ENCODE data around the gene NOD1. TPM values are rescaled to one million over a fixed set of nuclear protein-coding genes. Genes with fewer than 3 reads are reported as not detected.
"Not testable (repeated sequence)": the region's sequence is repeated elsewhere in the genome, so short reads cannot be mapped to it uniquely, and the experiment has no call there.

Gene NOD1
- total RNA-seq, 4 donors from 2014 or later: 15.6 to 50.4 (median 26.7) TPM

DNA sequence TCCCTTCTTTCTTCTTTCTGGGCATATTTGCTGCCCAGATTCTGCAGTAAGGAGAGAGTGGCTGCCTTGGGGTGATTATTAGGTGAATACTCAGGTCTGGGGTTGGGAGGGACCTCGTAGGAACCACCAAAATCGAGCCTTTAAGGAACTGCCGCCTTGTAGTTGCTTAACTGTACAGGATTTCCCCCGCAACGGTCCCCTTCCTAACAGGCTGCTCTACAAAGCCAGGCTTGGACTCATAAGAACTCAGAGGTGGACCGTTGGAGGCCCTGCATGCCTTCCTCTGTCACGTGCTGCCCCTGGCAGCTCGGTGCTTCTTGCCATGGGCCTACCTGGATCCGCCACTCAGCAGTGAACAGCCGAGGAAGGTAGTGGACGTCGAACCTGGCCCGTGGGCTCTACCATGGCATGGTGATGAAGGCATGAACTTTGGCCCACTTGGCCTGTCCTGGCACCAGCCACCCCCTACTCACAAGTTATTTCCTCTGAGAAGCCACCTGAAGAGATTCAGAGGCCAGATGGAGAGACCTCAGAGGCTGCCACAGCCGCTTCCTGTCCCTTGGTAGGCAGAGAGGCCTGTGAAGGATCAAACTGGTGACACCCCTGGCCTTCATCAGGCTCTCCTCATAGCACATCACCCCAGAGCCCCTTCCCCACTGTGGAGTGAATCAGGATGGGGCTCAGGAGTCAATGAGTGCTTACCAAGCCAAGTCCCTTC is 54.6 kb downstream of the NOD1 start:
- TF ChIP-seq, protein P1, sequence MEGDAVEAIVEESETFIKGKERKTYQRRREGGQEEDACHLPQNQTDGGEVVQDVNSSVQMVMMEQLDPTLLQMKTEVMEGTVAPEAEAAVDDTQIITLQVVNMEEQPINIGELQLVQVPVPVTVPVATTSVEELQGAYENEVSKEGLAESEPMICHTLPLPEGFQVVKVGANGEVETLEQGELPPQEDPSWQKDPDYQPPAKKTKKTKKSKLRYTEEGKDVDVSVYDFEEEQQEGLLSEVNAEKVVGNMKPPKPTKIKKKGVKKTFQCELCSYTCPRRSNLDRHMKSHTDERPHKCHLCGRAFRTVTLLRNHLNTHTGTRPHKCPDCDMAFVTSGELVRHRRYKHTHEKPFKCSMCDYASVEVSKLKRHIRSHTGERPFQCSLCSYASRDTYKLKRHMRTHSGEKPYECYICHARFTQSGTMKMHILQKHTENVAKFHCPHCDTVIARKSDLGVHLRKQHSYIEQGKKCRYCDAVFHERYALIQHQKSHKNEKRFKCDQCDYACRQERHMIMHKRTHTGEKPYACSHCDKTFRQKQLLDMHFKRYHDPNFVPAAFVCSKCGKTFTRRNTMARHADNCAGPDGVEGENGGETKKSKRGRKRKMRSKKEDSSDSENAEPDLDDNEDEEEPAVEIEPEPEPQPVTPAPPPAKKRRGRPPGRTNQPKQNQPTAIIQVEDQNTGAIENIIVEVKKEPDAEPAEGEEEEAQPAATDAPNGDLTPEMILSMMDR (IDR thresholded peaks at IDR 0.05): no peak
- TF ChIP-seq POLR2A (IDR thresholded peaks at IDR 0.05): no peak
- WGBS, 2 donors: 95 to 98% methylated on average over 8 to 14 of the region's 14 CpGs
- peaks cover 0 to 7% of the 10 kb centered on the region in 2 donors for H3K4me1 ChIP-seq
- no peaks in the 10 kb centered on the region for H3K9me3 ChIP-seq
- H3K36me3 ChIP-seq: peaks cover 3 to 14% of the 10 kb centered on the region in 2 donors
- H3K27me3 ChIP-seq: no peaks in the 10 kb centered on the region
- intact Hi-C loops (cut with DNase I): no loop called here
- H3K27ac ChIP-seq: no peak overlapping the region
- no peak for DNase-seq
- no peak overlapping the region for H3K4me3 ChIP-seq (replicated peaks in 1 of 3)

DNA sequence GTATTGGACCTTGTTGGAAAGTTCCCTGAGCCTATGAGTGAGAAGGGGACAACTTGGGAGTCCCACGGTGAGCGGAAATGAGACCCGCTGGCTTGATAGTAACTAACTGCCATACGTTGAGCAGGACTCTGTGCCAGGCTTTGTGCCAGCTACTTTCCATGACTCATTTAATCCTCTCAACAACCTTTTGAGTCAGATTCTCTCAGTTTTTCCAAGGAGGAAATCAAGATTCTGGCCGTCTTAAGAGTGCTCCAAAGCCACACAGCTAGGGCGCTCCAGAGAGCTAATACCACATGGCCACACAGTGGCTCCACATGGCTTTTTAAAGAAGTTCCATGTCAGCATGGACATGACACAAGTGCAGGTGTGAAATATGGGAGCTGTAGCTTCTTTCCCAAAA is 55.7 kb downstream of the NOD1 start:
- intact Hi-C loops (cut with DNase I): no loop called here
- H3K4me1 ChIP-seq: peaks cover 0 to 4% of the 10 kb centered on the region in 2 donors
- DNase-seq: no peak
- H3K36me3 ChIP-seq: peaks cover 3 to 9% of the 10 kb centered on the region in 2 donors
- no peaks in the 10 kb centered on the region for H3K27me3 ChIP-seq
- TF ChIP-seq POLR2A (IDR thresholded peaks at IDR 0.05): no peak
- H3K4me3 ChIP-seq (replicated peaks in 1 of 3): no peak overlapping the region
- WGBS, 2 donors: 84 to 86% methylated on average over 6 of the region's 6 CpGs
- no peak overlapping the region for H3K27ac ChIP-seq
- no peaks in the 10 kb centered on the region for H3K9me3 ChIP-seq

DNA sequence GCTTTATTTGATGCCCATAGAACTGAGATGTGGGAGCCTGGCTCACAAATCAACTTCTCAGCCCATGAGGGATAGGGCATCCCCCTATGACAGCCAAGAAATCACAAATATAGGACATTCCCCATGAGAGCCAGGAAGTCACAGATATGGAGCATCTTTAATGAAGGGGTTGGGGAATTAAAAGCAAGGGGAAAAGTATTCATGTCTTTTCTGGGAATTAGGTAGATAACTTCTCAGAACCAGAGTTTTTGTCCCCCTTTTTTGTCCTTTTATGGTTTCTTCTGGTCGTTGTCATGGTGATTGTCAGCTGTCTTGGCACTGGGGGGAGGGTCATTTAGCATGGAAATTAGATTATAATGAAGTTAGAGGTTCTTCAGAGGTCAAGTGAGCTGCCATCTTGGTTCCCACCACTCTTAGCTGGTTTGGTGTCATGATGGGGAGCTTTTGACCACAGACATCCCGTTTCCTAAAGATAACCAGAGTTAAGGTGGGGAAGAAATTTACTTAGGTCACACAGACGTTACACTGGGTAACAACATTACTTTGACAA is 56.9 kb downstream of the NOD1 start:
- intact Hi-C loops (cut with DNase I): no loop called here

DNA sequence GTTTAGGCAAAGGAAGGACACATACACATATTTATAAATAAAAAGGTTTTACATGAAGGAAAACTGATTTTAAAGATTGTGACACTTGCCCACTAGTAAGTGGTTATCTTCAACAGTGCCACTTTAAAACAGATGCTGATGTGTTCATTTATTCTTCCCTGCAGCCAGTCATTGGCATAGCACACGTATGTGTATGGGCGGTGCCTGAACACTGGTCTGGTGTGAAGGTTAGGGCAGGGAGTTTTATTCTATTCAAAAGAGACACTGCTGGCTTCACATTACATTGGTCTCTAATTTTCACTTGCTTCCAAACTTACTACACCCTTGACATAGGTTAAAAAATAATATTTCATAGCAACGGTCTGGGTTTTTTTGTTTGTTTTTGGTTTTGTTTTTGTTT is 57.9 kb downstream of the NOD1 start:
- Histone ChIP-seq H3K27ac (no peak overlapping the region), H3K27me3 (no peaks in the 10 kb centered on the region), H3K9me3 (no peaks in the 10 kb centered on the region), H3K4me1 (no peaks in the 10 kb centered on the region), H3K4me3 (replicated peaks in 1 of 3) (no peak overlapping the region), H3K36me3 (peaks cover 3% of the 10 kb centered on the region in 2 donors)
- 79 to 83% methylated on average over 3 of the region's 3 CpGs for WGBS, 2 donors
- intact Hi-C loops (cut with DNase I): no loop called here
- TF ChIP-seq, protein P1 (IDR thresholded peaks at IDR 0.05): no peak
- DNase-seq: no peak

More for the DNA sequence above, 56.9 kb downstream of the NOD1 start:
- H3K4me3 ChIP-seq (replicated peaks in 1 of 3): no peak overlapping the region
- H3K4me1 ChIP-seq: no peaks in the 10 kb centered on the region
- no peak overlapping the region for H3K27ac ChIP-seq
- H3K9me3 ChIP-seq: no peaks in the 10 kb centered on the region
- TF ChIP-seq POLR2A (IDR thresholded peaks at IDR 0.05): no peak
- TF ChIP-seq, protein P1 (IDR thresholded peaks at IDR 0.05): no peak
- DNase-seq: no peak
- H3K27me3 ChIP-seq: no peaks in the 10 kb centered on the region
- WGBS, 2 donors: 85 to 92% methylated on average over 3 of the region's 3 CpGs
- H3K36me3 ChIP-seq: peaks cover 3% of the 10 kb centered on the region in 2 donors

DNA sequence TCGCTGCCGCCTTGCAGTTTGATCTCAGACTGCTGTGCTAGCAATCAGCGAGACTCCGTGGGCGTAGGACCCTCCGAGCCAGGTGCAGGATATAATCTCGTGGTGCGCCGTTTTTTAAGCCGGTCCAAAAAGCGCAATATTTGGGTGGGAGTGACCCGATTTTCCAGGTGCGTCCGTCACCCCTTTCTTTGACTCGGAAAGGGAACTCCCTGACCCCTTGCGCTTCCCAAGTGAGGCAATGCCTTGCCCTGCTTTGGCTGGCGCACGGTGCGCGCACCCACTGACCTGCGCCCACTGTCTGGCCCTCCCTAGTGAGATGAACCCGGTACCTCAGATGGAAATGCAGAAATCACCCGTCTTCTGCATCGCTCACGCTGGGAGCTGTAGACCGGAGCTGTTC is 58.5 kb downstream of the NOD1 start:
- DNase-seq; H3K36me3 ChIP-seq; H3K27me3 ChIP-seq; intact Hi-C loops (cut with DNase I); H3K27ac ChIP-seq; H3K9me3 ChIP-seq; H3K4me3 ChIP-seq (replicated peaks in 1 of 3); H3K4me1 ChIP-seq: not testable (repeated sequence)
- WGBS, 2 donors: 97% methylated on average over 17 to 19 of the region's 26 CpGs

DNA sequence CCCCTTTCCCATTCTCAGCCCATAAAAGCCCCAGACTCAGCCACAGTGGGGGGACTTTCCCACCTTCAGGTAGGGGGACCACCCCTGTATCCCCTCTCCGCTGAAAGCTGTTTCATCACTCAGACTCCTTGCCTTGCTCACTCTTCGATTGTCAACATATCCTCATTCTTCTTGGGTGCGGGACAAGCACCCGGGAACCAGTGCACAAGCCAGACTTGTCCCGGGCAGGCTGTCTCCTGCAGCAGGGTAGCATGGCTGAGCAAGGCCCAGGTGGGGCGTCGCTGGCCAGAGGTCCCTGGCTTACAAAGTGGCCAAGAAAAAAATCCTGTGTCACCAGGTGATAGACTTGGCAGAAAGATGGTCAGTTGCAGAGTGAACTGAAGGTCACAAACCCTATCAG is 64.7 kb downstream of the NOD1 start:
- Histone ChIP-seq H3K27me3 (no peaks in the 10 kb centered on the region), H3K27ac (no peak overlapping the region), H3K4me3 (replicated peaks in 1 of 3) (no peak overlapping the region), H3K36me3 (no peaks in the 10 kb centered on the region), H3K4me1 (peaks cover 0 to 4% of the 10 kb centered on the region in 2 donors), H3K9me3 (no peaks in the 10 kb centered on the region)
- TF ChIP-seq, protein P1 (IDR thresholded peaks at IDR 0.05): no peak
- no peak for TF ChIP-seq POLR2A (IDR thresholded peaks at IDR 0.05)
- WGBS, 2 donors: 98% methylated on average over 7 of the region's 7 CpGs
- no peak for DNase-seq
- intact Hi-C loops (cut with DNase I): loop anchor here (5.0 kb wide), 1 partner anchor 247 kb away; no protein-coding TSS in a partner anchor
